ENCODE results near the gene UQCC5. TPM values are rescaled to one million over a fixed set of nuclear protein-coding genes. Genes with fewer than 3 reads are reported as not detected.
A peak's percentile ranks its signal among the peaks of the same experiment; 100 is the strongest.
"Not testable (repeated sequence)": the region's sequence is repeated elsewhere in the genome, so short reads cannot be mapped to it uniquely, and the experiment has no call there.

UQCC5 gene
- total RNA-seq, 3 donors from 2014 or later: 22.8 to 25.7 (median 23.2) TPM

DNA sequence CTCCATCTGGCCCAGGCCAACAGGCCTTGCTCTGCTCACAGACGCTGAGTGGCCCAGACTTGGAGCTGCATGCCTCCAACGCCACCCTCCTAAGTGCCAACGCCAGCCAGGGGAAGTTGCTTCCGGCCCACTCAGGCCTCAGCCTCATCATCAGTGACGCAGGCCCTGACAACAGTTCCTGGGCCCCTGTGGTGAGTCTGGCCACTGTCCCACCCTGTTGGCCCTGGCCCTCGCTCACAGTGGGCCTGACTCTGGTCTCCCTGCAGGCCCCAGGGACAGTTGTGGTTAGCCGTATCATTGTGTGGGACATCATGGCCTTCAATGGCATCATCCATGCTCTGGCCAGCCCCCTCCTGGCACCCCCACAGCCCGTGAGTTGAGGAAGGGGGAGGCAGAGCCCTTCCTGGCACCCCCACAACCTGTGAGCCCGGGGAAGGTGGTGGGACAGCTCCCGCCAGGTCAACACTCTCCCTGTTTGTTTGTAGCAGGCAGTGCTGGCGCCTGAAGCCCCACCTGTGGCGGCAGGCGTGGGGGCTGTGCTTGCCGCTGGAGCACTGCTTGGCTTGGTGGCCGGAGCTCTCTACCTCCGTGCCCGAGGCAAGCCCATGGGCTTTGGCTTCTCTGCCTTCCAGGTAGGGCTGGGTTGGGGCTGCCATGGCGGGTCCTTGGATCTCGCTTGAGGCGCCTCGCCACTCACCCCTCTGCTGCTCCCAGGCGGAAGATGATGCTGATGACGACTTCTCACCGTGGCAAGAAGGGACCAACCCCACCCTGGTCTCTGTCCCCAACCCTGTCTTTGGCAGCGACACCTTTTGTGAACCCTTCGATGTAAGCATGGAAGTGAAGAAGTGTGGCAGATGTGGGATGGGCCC is 12.8 kb upstream of the UQCC5 start:
- no peak for DNase-seq
- no peak for ATAC-seq
- H3K4me3 Mint-ChIP-seq: no peak overlapping the region
- no peaks in the 10 kb centered on the region for H3K36me3 Mint-ChIP-seq (ENCODE audit: insufficient read depth)
- H3K27me3 Mint-ChIP-seq (ENCODE audit: low read depth): no peaks in the 10 kb centered on the region
- H3K4me1 Mint-ChIP-seq (ENCODE audit: low read depth): no peaks in the 10 kb centered on the region
- no peaks in the 10 kb centered on the region for H3K9me3 Mint-ChIP-seq

DNA sequence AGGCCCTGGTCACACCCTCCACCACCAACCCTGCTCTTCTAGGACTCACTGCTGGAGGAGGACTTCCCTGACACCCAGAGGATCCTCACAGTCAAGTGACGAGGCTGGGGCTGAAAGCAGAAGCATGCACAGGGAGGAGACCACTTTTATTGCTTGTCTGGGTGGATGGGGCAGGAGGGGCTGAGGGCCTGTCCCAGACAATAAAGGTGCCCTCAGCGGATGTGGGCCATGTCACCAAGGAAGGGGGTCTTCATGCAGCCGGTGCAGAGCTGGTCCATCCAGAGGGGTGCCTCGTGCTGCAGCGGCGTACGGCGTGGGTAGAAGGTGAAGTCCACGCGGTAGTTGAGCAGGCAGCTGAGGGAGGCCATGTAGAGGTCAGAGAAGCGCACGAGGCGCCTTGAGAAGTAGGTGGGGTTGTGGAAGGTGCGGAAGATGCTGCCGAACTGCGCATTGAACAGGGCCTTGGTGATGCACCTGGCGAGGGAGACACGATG is 12.1 kb upstream of the UQCC5 start:
- Mint-ChIP-seq H3K4me1 (ENCODE audit: low read depth) (no peaks in the 10 kb centered on the region), H3K4me3 (no peak overlapping the region), H3K9me3 (no peaks in the 10 kb centered on the region), H3K36me3 (ENCODE audit: insufficient read depth) (no peaks in the 10 kb centered on the region), H3K27me3 (ENCODE audit: low read depth) (no peaks in the 10 kb centered on the region)
- no peak for DNase-seq
- no peak for ATAC-seq

DNA sequence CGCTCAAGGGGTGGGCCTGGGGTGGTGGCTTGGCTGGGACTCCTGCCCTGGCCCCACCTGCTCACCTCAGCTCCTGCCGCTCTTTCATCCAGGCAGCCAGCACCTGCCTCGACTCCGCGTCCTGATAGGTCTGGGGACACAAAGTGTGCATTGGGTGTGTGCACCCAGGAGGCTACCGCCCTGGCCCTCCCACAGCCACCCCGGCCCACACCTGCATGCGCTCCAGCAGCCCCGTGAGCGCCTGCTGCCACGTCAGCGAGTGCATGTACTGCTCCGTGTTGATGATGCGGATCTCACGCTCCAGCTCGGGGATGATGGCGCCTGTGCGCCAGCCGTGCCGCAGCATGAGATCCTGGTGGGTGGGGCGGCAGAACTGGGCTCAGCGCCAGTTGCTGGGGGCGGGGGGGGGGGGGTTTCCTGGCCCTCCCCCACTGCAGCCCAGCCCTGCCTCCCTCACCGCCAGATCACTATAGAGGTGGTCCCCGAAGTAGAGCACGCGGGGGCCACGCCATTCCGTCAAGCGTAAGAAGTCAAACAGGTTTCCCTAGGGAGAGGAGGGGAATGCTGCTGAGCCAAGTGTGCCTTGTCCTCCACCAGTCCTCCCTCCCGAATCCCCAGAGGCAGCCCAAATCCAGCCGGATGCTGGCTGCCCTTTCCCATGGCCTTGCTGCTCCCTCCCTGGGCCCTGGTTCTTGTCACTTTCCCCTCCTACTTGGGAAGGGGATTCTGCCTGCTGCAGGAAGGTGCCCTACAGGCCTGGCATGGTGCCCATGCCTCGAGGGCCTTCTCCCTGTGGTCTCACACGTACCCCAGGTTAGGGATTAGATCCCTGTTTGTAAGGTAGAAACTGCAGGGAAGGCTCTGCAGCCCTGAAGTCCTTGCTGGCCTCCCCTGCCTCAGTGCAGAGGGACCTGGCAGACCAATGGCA is 11.4 kb upstream of the UQCC5 start:
- no peak for DNase-seq
- Mint-ChIP-seq H3K4me3 (no peak overlapping the region), H3K4me1 (ENCODE audit: low read depth) (no peaks in the 10 kb centered on the region), H3K9me3 (no peaks in the 10 kb centered on the region), H3K36me3 (ENCODE audit: insufficient read depth) (no peaks in the 10 kb centered on the region), H3K27me3 (ENCODE audit: low read depth) (no peaks in the 10 kb centered on the region)
- ATAC-seq: no peak

DNA sequence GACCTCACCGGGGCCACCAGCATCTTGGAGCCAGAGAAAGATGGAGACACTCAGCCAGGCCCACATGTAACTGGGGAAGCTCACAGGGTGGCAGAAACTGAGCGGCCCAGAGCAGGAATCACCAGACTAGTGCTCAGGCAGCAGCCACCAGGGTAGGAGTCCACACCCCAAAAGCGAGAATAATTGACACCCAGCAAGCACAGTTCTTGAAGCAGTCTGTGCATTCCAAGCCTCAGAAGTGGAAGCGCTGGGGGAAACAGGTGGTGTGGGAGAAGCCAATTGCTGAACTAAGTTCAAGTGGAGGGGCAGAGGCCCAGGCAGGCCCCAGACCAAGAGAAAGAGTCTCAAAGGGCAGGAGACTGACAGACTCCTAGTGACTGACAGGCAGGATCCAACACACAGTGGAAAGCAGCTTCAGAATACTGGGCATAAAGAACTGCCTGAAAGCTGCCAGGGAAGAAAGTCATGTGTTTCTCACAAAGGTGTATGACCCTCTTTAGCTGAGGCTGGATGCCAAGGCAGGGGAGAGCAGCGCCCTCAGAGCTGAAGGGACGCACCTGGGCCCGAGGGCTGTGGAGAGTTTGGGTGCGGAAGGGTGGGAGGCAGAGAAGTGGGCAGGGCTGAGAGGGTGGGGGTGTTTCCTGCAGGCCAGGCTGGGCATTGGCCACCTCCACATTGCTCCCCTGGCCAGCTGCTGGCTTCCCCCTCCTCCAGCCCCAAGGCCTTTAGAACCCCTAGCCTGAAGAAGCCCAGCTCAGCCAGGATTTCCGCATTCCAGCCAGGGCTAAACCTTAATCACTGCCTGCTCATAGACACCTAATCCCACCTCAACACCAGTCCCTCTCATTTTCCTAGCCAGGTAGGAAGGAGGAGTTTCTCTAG is 10.5 kb upstream of the UQCC5 start:
- no peak for ATAC-seq

DNA sequence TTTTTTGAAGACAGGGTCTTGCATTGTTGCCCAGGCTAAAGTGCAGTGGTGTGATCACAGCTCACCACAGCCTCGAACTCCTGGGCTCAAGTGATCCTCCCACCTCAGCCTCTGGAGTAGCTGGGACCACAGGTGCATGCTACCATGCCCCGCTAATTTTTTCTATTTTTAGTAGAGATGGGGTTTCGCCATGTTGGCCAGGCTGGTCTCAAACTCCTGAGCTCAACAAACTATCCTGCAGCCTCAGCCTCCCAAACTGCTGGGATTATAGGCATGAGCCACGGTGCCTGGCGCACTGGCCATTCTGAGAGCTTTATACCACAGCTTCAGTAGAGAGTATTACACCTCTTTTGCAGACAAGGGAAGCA is 9.8 kb upstream of the UQCC5 start:
- not testable (repeated sequence) for H3K4me3 Mint-ChIP-seq; DNase-seq; H3K4me1 Mint-ChIP-seq (ENCODE audit: low read depth); ATAC-seq; H3K9me3 Mint-ChIP-seq; H3K36me3 Mint-ChIP-seq (ENCODE audit: insufficient read depth); H3K27me3 Mint-ChIP-seq (ENCODE audit: low read depth)

More for the DNA sequence above, 10.5 kb upstream of the UQCC5 start:
- H3K27me3 Mint-ChIP-seq (ENCODE audit: low read depth): no peaks in the 10 kb centered on the region
- no peaks in the 10 kb centered on the region for H3K4me1 Mint-ChIP-seq (ENCODE audit: low read depth)
- no peaks in the 10 kb centered on the region for H3K9me3 Mint-ChIP-seq
- no peak overlapping the region for H3K4me3 Mint-ChIP-seq
- DNase-seq: no peak
- no peaks in the 10 kb centered on the region for H3K36me3 Mint-ChIP-seq (ENCODE audit: insufficient read depth)

DNA sequence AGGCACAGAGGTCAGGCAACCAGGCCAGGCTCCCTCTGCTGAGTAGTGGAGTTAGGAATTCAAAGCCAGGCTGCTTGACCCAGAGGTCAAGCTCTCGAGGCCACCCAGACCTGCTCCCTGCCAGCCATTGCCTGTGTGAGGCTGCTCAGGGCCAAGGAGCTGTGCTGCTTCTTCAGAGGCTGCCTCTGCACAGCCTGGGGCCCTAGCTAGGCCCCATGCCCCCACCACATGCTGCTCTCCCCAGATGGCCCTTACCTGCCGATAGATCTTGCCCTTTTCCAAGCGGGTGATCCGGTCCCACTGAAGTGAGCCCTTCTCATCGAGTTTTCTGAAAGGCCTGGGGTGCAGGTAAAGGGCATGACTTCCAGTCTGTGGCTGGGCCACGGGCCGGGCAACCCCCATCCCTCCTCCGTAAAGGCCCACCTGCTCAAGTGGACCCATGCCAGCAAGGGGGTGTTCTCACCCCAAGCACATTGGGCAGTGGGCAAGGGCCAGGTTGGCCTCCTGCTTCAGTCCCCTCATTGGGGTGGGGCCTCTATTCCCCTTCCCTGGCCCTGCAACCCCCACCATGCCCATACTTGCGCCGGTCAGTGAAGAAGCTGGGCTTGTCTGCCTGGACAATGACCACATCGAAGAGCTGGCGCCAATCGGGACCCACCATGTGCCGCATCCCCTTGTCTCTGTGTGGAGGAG is 9.2 kb upstream of the UQCC5 start:
- H3K4me3 Mint-ChIP-seq: no peak overlapping the region
- no peaks in the 10 kb centered on the region for H3K27me3 Mint-ChIP-seq (ENCODE audit: low read depth)
- no peak for ATAC-seq
- no peaks in the 10 kb centered on the region for H3K9me3 Mint-ChIP-seq
- H3K36me3 Mint-ChIP-seq (ENCODE audit: insufficient read depth): no peaks in the 10 kb centered on the region
- no peaks in the 10 kb centered on the region for H3K4me1 Mint-ChIP-seq (ENCODE audit: low read depth)
- no peak for DNase-seq

DNA sequence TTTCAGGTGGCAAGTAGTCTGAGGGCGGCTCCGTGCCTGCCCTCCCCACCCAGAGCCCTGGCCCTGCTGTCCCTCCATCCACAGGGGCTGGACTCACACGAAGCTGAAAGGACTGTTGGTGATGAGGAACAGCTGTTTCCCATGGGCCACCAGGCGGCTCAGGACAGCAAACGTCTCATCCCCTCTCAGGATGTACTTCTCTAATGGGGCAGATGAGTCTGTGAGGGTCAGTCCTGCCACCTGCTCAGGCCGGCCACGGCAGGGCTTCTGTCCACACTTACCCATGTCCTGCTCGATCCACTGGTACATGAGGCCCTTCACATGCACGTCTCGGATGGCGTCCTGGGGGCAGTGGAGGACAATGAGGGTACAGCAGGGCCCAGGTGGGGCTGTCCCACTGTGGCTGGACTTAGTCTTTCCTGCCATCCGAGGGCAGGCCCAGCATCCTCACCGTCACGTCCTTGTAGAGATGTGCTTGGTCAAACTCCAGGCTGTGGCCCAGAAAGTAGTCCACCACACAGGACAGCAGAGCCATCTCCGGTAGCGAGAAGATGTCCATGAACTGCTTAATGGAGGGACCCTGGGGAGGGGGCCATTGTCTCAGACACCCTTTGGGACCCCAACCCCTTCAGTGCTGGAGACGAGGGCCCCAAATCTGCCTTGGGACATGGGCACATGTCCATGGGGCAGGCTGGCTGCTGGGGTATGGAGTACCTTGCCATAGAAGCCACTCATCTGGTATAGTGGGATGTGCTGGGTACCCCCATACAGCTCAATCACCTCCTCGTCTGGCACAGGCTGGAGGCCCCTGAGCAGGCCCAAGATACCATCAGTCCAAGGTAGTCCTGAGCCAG is 8.4 kb upstream of the UQCC5 start:
- Mint-ChIP-seq H3K4me1 (ENCODE audit: low read depth) (peaks cover 4% of the 10 kb centered on the region), H3K27me3 (ENCODE audit: low read depth) (no peaks in the 10 kb centered on the region), H3K4me3 (no peak overlapping the region), H3K36me3 (ENCODE audit: insufficient read depth) (no peaks in the 10 kb centered on the region), H3K9me3 (no peaks in the 10 kb centered on the region)
- ATAC-seq (no peak), DNase-seq (peak; percentile 0)

DNA sequence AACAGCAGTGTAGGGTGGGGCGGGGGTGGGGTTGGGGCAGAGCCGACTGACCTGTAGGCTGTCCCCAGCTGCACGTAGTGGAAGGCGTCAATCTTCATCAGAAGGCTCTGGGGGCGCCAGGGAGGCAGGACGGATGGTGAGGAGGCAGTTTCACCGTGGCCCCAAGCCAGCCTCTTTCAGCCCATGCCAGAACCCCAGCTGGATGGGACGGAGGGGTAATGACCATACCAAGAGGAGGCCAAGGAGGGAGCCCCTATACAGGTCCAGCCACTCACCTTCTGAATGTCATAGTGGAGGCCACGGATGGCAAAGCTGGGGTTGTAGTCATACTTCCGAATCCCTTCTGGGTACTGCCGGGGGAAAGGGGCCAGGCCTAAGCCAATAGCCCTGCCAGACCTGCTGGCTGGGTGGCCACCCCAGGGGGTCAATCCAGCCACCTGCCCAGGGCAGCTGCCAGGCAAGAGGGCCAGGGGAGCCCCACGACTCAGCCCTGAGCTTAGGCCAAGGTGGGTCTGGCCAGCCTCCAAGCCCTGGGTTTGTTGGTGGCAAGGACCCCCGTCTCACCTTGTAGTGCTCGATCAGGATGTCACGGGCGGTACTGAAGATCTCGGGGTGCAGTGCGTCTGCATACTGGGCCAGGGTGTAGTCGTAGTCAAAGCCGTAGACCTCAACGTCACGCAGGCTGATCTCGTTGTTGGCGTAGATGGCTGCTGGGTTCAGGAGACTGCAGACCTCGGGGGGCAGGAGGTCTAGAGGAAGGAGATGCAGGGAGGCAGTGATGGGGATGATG is 7.6 kb upstream of the UQCC5 start:
- no peaks in the 10 kb centered on the region for H3K27me3 Mint-ChIP-seq (ENCODE audit: low read depth)

DNA sequence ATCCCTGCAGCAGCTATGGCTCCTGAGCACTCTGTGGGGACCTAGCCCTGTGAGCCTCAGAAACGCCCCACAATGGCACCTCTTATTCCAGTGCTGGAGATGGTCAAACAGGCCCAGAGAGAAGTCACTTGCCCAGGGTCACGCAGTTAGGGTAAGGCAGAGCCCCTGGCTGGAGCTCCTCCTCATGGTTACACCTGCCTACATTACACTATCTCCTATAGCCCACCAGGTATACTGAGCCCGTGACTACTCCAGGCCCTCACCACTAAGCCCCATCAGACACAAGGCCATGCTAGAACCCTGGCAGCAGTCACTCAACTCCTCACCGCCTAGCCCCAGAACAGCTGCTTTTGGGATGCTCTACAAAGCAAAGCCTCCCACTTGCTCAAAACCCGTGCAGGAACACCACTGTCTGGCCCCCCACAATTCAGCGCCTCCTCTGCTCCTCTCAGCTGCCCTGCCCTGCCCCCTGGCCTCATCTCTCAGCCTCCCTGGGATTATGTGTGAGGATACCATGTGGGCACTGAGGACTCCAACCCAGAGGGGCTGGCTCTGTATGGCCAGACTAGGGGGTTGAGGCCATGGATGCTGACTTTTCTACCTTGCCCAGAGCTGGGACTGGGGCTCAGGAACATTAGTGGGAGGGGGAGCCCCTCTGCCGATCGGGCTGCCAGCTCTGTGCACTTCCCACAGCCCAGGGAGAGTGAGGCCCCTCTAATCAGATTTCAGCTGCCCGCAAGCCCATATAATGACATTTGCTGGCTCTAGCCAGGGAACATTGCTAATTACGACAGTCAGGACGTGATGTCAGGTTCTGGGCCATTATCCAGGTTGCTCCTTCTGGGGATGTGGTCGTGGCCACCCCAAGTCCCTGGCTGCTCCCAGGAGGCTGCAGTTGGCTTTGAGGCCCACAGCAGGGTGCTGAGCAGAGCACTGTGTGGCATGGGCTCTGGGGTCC is 6.8 kb upstream of the UQCC5 start:
- no peaks in the 10 kb centered on the region for H3K9me3 Mint-ChIP-seq
- H3K36me3 Mint-ChIP-seq (ENCODE audit: insufficient read depth): no peaks in the 10 kb centered on the region
- peaks cover 6% of the 10 kb centered on the region for H3K4me1 Mint-ChIP-seq (ENCODE audit: low read depth)
- DNase-seq: no peak
- H3K27me3 Mint-ChIP-seq (ENCODE audit: low read depth): no peaks in the 10 kb centered on the region
- ATAC-seq: no peak
- no peak overlapping the region for H3K4me3 Mint-ChIP-seq

More for the DNA sequence above, 7.6 kb upstream of the UQCC5 start:
- H3K36me3 Mint-ChIP-seq (ENCODE audit: insufficient read depth): no peaks in the 10 kb centered on the region
- ATAC-seq (no peak), DNase-seq (no peak)
- peaks cover 4% of the 10 kb centered on the region for H3K4me1 Mint-ChIP-seq (ENCODE audit: low read depth)
- no peaks in the 10 kb centered on the region for H3K9me3 Mint-ChIP-seq
- no peak overlapping the region for H3K4me3 Mint-ChIP-seq

DNA sequence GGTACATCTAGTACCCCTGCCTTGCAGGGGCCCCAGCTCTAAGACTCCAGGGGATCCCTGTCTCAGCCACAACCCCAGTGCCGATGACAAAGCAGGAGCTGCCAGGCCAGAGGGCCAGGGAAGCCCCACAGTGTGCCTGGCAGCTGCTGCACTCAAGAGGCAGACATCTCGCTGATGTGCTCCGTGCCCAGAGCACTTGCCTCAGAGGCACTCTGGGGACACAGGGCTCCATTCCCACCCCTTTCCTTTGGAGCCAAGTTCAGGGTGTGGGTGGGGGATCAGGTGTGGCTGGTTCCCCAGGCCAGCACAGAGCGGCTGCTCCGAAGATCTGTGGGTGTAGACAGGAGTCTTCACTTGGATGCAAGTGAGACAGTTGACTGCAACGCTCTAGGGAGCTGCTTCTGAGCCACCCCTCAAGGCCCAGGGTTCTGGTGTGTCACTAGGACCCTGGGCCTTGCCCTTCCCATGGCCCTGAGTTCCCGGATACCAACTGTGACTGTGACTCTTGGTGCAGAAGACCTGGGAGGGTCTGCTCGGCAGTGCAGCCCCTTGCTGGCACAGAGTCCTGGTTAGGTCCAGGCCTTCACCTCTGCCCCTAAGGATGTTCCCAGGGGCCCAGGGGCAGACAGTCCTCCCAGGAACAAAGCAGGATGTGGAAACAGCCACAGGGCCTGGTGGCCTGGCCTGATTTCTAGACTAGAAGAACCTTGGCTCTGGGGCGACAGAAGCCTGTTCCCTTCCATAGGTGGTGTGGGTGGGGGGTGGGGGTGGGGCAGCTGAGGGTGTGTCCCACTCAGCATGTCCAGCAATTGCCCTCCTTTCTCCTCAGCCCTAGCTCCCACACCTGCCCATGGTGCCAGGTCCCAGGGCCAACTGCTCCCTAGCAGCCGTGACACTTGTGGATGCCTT is 5.2 kb upstream of the UQCC5 start:
- Mint-ChIP-seq H3K4me1 (ENCODE audit: low read depth) (peaks cover 14% of the 10 kb centered on the region), H3K36me3 (ENCODE audit: insufficient read depth) (no peaks in the 10 kb centered on the region), H3K4me3 (no peak overlapping the region), H3K27me3 (ENCODE audit: low read depth) (no peaks in the 10 kb centered on the region), H3K9me3 (no peaks in the 10 kb centered on the region)
- no peak for DNase-seq
- no peak for ATAC-seq
